Retinal pigment epithelial cell (primary cell): ENCODE data around the gene SPG7.

Experiments used
- DNase-seq: peaks from one replicate; pipeline ENCODE4 v3.0.0-alpha.2; 2010; ENCODE audit warnings: low read depth
- H3K4me3 ChIP-seq: 2 replicates; pipeline ENCODE4 v1.5.1; 2011; ENCODE audit warnings: mild to moderate bottlenecking, low read length, control low read depth, moderate library complexity
- TF ChIP-seq, protein P1 (sequence below): conservative IDR thresholded peaks from 2 replicates; pipeline ENCODE4 v1.5.1; 2011; ENCODE audit warnings: low read depth, low read length, control low read depth, inconsistent platforms

The SPG7 gene

DNA sequence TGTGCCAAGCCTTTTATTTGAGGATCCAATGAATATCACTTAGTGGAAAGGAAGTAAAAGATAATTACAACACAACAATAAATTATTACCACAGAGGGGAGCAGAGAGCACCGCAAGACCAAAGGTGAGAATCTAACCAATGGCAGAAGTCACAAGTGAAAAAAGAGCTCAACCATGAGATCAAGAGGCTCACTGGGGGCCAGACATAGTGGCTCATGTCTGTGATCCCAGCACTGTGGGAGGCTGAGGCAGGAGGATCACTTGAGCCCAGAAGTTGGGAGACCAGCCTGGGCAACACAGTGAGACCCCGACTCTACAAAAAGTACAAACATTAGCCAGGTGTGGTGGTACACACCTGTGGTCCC, 35.5 kb upstream of the SPG7 start:
- TF ChIP-seq, protein P1, sequence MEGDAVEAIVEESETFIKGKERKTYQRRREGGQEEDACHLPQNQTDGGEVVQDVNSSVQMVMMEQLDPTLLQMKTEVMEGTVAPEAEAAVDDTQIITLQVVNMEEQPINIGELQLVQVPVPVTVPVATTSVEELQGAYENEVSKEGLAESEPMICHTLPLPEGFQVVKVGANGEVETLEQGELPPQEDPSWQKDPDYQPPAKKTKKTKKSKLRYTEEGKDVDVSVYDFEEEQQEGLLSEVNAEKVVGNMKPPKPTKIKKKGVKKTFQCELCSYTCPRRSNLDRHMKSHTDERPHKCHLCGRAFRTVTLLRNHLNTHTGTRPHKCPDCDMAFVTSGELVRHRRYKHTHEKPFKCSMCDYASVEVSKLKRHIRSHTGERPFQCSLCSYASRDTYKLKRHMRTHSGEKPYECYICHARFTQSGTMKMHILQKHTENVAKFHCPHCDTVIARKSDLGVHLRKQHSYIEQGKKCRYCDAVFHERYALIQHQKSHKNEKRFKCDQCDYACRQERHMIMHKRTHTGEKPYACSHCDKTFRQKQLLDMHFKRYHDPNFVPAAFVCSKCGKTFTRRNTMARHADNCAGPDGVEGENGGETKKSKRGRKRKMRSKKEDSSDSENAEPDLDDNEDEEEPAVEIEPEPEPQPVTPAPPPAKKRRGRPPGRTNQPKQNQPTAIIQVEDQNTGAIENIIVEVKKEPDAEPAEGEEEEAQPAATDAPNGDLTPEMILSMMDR, result no peak
- DNase-seq, result no peak
- H3K4me3 ChIP-seq, result no peak overlapping the region

DNA sequence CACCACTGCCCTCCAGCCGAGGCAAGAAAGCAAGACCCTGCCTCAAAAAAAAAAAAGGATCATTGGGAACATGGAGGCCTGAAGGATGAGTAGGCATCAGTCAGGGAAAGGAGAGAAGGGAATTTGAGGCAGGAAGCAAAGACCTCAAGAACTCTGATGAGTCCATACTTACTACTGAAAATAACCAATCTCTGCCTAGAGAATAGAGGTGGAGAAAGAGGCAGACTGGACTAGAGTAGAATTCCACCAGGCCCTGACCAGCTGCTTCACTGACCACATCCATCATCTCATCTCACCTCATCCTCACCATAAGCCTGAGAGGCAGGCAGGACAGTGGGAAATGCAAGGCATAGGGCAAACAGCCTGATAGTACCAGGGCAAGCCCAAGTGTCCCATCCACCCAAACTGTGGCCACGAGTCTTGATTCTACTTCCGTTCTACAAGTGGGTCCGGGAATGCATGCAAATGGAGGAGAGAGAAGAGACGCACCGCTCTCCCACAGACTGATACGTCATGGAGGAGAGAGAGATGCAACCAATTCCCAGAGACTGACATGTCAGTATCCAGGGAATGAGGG, 35.0 kb upstream of the SPG7 start:
- no peak overlapping the region for H3K4me3 ChIP-seq
- TF ChIP-seq, protein P1, result no peak
- no peak for DNase-seq

DNA sequence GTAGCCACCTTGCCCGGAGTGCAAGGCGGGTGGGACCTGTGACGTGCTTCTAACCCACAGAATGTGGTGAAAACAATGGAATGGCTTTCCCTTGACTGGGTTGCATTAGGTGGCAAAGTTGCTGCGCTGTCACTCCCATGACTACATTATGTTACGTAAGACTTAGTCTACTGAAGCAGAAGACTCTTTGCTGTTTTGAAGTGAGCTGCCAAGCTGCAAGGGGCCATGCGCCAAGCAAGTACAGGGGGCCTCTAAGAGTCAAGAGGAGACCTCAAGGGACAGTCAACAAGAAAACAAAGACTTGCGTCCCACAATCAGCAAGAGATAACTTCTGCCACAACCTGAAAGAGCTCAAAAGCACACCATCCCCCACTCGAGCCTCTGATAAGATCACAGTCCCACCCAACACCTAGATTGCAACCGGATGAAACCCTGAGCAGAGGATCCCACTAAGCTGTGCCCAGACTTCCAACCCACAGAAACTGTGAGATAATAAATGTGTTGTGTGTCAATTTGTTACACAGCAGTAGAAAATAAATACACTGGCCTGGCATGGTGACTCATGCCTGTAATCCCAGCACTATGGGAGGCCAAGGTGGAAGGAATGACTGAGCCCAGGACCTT, 34.3 kb upstream of the SPG7 start:
- TF ChIP-seq, protein P1, result no peak
- DNase-seq, result peak; percentile 71
- H3K4me3 ChIP-seq, result no peak overlapping the region

DNA sequence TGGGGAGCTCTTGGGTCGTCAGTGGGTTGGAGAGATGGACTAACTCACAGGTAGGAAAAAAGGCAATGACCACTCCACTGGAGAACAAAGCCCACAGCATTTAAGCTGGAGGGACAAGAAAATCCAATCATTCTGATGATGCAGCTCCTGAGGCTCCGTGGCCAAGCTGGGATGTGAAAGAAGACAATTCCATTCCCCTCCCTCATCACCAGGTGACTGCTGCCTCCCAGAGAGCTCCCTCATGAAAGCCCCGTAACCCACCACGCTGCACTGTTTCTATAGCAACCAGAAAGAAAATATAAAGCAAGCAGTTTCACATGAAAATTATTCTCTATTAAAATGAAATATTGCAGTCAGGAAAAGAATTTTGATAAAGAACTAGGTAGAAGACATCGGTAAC, 33.1 kb upstream of the SPG7 start:
- H3K4me3 ChIP-seq, result no peak overlapping the region
- TF ChIP-seq, protein P1, result no peak

DNA sequence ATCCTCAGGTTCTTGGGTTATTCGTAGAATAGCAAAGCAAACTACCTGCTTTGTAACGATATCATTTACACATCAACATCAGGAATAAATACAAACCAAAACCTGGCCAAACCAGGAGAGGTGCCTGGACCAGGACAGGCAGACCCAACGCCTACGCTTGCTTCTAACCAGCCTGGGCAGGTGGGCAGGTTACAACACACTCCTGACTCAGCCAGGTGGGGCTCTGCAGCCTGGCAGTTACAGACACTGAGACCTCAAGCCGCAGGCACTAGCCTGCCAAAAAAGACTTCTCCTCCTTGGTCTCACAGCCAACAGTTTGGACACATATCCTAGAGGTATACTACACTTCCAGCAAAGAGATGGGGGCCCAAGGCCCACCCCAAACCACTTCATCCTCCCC, 31.8 kb upstream of the SPG7 start:
- DNase-seq, result no peak
- H3K4me3 ChIP-seq, result no peak overlapping the region
- TF ChIP-seq, protein P1, result no peak

More for the DNA sequence above, 33.1 kb upstream of the SPG7 start:
- DNase-seq, result no peak

DNA sequence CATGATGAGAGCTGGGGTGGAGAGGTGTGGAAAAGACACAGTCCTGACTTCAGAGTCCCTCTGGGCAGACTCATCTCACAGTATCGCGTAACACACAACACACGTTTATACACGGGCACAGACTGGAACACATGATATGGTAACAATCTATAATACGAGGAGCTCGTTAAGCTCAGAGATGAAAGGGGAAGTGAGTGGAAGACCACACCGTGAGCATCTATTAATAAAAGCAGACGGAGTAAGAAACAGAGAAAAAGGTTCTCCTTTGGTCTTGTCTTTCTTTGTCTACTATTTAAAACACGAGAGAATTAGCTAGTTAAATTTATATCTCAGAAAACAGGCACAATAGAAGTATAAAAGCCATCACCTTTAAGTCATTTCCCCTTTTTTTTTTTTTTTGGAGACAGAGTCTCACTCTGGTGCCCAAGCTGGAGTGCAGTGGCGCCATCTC, 31.4 kb upstream of the SPG7 start:
- H3K4me3 ChIP-seq, result no peak overlapping the region
- TF ChIP-seq, protein P1, result no peak
- no peak for DNase-seq

DNA sequence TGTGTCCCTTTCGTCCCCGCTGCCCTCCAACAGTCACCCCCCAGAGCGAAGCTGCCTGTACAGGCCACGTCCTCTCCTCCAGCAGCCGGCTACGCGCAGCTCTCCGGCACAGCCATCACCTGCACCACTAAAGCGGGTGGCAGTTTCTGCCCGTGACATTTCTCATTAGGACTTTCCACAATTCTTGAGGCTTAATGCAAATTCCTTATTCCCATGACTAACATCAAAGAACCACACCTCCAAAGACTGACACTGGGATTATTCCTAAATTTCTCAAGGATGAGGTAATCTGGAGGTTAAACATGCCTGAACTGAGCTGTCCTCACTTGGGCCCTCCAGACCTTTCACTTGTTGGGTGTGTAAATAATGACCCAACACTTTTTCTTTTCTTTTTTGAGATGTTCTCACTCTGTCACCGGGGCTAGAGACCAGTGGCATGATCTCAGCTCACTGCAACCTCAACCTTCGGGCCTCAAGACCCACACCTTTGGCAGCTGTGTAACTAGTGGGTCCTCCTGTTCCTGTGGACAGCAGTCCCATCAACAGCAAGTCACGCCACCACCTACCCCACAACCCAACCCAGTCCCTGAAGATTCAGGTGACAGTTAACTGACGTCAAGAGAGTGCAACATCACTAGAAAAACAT, 29.5 kb upstream of the SPG7 start:
- DNase-seq, result no peak
- H3K4me3 ChIP-seq, result no peak overlapping the region

More for the DNA sequence above, 29.5 kb upstream of the SPG7 start:
- TF ChIP-seq, protein P1, result no peak
